HT-29 (cell line): Measurements from ENCODE around the gene SNAPC1. TPM values are rescaled to one million over a fixed set of nuclear protein-coding genes. Genes with fewer than 3 reads are reported as not detected.

Experiments used
- DNase-seq: peaks from one replicate; pipeline ENCODE4 v3.0.0-alpha.2; 2015; ENCODE audit warnings: low spot score
- total RNA-seq: library from RNA; depleted of rRNA; stranded (reverse); fragments of >200 nt; shearing (Covaris generic); gene quantifications from 2 replicates; pipeline ENCODE4 v1.2.3, GENCODE V29; 2014; rRNA removed

Gene SNAPC1
- total RNA-seq, 1 experiment from 2014 or later: 0.74 TPM

DNA sequence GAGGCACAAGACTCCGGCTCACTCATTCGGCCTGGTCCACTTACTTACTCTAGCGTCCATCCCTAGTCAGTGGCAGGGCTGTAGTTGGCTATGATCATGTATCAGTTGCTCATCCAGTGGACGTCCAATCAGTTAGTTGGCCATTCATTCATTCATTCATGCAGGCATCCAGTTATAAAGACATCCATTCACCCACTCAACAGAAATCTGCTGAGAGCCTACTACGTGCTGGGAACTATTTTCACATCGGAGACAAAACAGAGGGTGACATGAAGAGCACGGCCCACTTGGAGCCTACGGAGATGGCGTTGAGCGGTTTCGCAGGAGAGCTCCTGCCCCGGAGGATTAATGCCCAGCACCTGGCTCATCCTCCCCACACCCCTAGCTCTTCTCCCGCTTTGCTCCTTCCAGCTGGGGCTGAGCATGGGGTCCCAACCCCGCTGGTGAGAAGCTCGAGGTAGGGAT is 49.7 kb downstream of the SNAPC1 start:
- no peak for DNase-seq

DNA sequence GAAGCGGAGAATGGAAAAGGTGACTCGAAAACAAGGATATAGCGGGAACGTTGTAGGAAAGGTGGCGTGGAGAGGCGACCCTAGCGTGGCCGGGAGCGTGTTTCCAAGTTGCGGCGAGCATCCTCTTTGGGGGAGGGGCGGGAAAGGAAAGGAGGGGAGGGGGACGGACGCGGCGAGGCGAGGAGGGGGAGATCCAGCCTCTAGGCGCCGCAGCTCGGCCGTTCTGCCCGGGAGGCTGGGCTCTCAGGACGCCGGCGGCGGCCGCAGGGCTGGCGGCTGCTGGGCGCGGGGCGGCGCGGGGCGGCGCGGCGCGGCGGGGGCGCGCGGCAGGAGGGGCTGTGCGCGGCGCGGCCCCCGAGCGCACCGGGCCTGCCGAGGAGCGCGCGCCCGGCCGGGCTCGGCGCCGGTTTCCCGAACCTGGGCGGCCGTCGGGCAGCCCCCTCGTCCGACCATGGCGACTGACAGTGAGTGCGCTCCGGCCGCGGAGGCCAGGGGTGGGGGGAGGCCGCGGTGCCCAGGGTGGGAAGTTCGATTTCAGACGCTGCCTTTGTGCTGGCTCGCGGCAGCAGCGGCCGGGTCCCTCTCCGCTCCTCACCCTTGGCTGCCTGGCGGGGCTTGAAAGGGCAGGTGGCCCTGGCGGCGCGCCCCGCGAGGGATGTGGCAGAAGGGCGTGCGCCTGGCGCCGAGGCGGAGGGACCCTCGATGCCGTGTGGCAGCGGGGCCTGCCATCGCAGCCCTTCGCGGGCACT is 50.3 kb downstream of the SNAPC1 start, which contains the start of gene SYT16:
Gene SYT16, plus strand, starts transcription at position 357 of the 749 bp plus-strand sequence.
- DNase-seq: no peak

GRCh38 chr14:61813096-61813606 is 50.9 kb downstream of the SNAPC1 start:
- DNase-seq: no peak

DNA sequence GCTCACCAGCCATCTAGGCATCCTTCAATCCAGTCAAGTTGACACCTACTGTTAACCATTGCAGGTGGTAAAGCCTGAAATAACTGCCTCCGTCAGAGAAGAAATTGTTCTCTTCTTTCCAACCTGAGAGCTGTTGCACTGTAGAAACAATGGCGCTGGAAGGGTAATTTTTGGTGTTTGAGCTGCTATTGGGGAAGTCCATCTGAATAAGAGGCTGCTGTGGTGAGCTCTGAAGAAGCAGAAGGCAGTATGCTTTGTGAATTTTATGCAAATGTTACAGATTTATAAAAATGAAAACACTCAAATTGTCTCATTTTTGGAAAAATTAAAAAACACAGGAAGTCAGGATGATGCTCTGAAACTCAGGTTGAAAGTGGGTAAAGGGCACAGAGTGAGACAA is 60.2 kb downstream of the SNAPC1 start:
- no peak for DNase-seq

- DNase-seq: no peak
These were observed 70.6 kb downstream of the SNAPC1 start for GRCh38 chr14:61832783-61833182.

GRCh38 chr14:61836184-61836583 is 74.0 kb downstream of the SNAPC1 start:
- no peak for DNase-seq

DNA sequence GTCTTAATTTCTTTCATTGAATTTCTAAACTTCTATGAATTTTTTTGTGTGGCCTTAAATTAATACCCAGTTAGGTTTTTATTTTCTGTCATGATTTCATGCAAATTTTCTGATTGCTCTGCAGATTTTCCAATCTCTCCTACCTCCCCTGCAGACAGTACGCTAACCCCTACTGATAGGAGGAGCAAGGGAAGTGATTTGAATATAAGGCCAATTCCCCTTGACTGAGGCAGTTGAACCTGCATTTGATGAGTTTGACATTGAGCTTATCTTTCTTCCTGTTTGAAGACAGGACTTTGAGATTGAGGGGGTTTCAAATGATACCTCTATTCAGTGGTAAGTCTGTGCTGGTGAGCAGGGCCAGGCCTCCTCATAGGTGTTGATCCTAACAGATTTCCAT is 74.6 kb downstream of the SNAPC1 start:
- no peak for DNase-seq

GRCh38 chr14:61837336-61838229 is 75.4 kb downstream of the SNAPC1 start:
- DNase-seq: peak; percentile 71

- DNase-seq: no peak
These were observed 76.5 kb downstream of the SNAPC1 start for GRCh38 chr14:61838661-61839245.

DNA sequence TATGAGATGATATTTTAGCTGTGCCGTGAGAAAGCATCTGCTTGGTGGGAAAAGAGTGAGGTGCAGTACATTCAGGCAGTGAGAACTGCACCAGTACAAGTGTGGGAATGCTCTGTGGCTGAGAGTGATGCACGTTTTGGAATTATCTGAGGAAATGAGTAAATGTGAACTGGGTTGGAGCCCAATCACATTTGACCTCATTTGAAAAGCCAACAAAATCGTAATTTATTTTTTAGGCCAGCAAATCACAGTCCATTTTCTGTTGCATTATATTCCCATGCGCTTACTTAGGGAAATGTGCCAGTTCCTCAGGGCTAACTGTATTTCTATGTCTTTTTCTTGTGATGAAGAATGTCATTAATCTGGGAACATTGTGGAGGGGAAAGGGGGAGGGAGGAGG is 77.3 kb downstream of the SNAPC1 start:
- DNase-seq: no peak

- no peak for DNase-seq
These were observed 78.9 kb downstream of the SNAPC1 start for GRCh38 chr14:61841145-61841544.

Other genes with a start within 250 kb of the SNAPC1 start
- gene HIF1A, start 66.9 kb upstream of the SNAPC1 start, total RNA-seq: 36.5 and 40.6 TPM in 2 replicates
- not detected in 2 replicates for gene SYT16, start 50.3 kb downstream of the SNAPC1 start, total RNA-seq